GM21515 (cell line): ENCODE data around the gene VEGFB.
"Not testable (repeated sequence)": the region's sequence is repeated elsewhere in the genome, so short reads cannot be mapped to it uniquely, and the experiment has no call there.

Experiments
- ATAC-seq: cut with Tn5 transposase; IDR thresholded peaks from one replicate; pipeline ENCODE4 v1.9.1; 2021; ENCODE audit not compliant: unreplicated experiment

Gene VEGFB

DNA sequence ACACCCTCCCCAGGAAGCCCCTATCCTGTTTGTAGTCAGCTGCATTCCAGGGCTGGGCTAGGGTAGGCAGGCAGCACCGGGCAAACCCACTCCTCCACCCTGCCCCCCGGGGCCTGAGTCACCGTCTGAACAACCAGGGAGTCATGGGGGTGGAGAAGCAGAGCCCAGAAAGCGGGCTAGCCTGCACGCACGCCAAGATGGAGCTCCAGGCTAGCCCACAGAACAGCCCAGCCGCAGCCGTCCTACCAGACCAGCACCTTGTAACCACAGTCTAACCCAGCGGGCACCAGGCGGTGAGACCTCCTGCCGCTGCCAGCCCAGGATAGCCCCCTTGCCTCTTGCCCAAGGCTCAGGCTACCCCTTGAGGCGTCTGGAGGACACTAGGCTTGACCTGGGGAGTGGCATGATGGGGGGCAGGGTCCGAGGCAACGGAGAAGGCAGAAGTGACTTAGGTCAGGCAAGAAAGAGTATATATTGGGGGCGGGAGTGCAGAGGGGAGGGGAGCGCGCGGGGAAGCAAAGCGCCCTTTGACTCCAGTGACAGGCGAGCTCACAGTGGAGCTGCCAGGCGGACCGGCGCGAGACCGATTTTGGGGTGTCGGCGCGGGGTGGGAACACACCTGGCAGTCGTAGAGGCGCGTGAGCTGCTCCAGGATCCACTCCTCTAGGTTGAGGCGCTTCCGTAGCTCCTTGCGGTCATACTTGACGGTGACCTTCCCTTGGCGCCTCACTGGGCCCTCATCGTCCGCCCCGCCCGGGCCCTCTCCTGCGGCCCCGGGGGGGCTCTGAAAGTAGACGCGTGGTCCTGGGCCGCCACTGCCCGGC, 11.6 kb downstream of the VEGFB start:
- ATAC-seq: no peak

DNA sequence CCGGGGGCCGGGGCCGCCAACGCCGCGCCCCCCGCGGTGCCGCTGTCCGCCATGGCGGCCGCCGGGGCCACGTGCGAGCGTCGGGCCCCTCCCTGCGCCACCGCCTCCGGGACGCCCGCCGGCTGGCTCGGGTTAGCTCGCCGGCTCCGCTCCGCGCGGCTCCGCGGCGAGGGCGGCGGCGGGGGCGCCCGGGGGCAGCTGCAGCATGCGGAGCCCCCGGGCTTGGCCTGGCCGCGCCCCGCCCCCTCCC, 12.2 kb downstream of the VEGFB start:
- not testable (repeated sequence) for ATAC-seq

- no peak for ATAC-seq
Observed at GRCh38 chr11:64246871-64247728, 12.7 kb downstream of the VEGFB start, which contains the start of gene PPP1R14B. Gene PPP1R14B, minus strand, starts transcription at chr11:64246943. Its CDS starts 270 bp downstream, at chr11:64246673.

GRCh38 chr11:64247729-64248531, 13.5 kb downstream of the VEGFB start:
- no peak for ATAC-seq

GRCh38 chr11:64248578-64248977, 14.2 kb downstream of the VEGFB start:
- ATAC-seq: no peak

GRCh38 chr11:64249038-64249437, 14.7 kb downstream of the VEGFB start:
- ATAC-seq: no peak

DNA sequence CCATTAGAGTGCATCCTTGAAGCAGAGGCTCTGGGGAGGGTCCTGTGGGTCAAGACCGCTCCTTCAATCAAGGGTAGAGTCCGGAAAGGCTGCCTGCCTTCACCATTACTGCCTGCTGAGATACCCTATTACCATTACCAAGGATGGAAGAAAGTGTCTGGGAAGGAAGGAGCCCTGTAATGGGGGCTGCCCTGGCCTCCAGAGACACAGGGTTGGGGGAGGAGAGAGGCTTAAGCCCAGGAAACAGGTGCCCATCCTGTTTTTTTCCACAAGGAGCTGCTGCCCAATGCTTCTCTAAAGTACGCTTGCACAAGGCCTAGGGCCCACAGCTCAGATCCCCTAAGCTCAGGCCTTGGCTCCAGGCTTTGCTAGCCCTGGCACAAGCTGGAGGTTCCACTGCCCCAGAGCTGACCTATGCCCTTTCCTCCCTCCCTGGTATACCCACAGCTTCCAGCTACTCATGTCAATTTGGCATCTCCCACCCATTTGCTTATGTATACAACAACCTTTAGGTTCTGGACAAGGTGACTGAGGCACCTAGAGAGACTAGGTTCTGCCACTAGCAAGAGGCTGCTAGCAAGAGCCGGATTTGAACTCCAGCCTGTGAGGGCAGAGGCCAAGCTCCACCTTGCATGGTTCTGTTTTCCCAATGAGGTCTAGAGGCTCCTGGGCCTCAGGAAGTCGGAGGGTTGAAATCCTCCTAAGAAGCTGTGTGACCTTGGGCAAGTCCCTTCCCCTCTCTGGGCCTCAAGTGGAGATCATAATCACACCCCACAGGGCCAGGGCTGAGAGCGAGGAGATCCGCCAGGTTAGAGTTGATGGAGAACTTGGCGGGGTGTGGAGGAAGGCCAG, 15.4 kb downstream of the VEGFB start:
- no peak for ATAC-seq

DNA sequence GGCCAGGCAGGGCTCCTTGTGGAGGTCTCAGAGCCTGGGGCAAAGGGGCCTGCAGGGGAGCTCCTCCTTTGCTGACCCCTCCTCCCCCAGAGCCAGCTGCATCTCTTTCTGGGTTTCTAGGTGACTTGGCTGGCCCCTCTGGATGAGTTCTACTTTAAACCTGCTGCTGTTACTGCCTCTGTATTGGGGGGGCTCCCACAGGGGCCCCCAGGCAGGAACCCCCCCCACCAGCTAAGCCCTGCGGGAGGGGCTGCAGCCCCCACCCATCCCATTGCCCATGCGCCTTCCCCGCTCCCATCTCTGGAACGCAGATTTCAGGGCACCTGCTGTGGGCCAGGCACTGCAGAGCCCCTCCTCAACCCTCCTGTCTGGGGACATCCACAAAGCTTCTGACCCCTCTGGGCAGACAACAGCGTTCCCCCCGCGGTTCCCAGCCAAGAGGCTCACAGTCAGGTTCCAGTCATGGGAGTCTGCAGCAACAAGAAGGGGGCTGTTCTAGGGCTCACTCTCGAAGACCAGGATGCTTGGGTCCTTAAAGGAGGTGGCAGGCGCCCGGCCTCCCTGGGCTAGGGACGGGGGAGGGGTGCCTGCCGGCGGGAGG, 16.1 kb downstream of the VEGFB start:
- ATAC-seq: no peak

- ATAC-seq: peak; percentile 35
Observed at GRCh38 chr11:64251016-64251752, 16.8 kb downstream of the VEGFB start, which contains the start of gene PLCB3. Gene PLCB3, plus strand, starts transcription at chr11:64251530. Its CDS starts 120 bp downstream, at chr11:64251650.

DNA sequence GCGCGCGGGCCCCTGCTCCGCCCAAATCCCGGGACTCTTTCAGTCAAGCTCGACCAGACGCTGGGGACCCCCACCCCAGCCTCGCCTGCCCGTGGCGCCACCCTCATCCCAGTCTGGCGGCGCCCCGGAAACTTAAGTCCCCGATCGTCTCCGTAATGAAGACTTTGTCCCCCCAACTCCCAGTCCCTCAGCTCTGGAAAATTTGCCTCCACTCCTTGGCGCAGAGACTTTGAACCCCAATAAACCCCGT, 17.3 kb downstream of the VEGFB start:
- peak; percentile 7 for ATAC-seq

- no peak for ATAC-seq
Observed at GRCh38 chr11:64252003-64252872, 17.9 kb downstream of the VEGFB start.

DNA sequence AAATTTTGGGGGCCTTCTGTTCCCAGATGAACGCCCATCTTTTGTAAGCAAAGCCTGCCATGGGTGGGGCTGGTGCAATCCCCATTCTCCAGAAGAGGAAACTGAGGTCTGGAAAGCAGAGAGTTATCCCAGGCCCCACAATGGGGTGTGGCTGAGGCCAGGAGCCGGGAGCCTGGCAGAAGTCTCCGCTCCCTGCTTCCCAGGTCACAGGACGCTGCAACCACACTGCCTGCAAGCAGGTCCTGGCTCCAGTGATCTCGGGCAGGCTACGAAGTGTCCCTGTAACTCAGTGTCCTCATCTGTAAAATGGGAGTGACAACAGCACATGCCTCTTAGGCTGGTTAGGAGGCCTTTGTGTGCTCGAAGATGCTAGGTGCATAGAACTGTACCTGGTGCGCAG, 18.7 kb downstream of the VEGFB start:
- ATAC-seq: no peak

GRCh38 chr11:64253481-64253880, 19.1 kb downstream of the VEGFB start:
- ATAC-seq: no peak

- no peak for ATAC-seq
Observed at GRCh38 chr11:64254326-64254725, 19.9 kb downstream of the VEGFB start.

DNA sequence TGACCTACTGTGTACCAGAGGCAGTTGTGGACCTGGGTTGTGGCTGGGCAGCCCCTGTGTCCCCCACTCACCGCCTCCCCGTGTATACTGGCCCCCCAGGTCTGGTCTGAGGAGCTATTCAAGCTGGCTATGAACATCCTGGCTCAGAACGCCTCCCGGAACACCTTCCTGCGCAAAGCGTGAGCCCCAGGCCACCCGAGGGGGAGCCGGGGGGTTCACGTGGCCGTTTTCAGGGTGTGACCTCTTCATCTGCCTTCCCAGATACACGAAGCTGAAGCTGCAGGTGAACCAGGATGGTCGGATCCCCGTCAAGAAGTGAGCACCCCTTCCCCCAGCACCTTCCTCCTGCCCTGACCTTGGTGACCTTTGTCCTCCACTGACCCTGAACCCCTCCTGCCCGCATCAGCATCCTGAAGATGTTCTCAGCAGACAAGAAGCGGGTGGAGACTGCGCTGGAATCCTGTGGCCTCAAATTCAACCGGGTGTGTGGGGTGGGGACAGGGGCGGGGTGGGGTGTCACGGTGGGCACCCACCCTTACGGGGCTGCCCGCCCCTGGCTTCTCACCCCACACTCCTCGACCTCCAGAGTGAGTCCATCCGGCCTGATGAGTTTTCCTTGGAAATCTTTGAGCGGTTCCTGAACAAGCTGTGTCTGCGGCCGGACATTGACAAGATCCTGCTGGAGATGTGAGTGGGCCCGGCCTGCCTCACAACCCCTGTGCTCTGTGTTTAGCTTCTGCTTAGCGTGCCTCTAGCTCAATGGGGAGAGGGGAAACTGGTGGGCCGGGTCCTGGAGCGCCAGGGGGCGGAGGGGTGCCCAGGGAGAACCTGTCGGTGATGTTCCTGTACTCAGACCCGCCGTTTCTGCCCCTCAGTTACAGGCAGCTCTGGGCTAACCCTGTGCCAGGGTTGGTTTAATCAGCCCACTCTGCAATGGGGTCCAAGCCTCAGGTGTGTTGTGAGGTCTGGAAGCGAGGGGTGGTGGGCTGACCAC, 21.0 kb downstream of the VEGFB start:
- no peak for ATAC-seq

- no peak for ATAC-seq
Observed at GRCh38 chr11:64256300-64256699, 21.9 kb downstream of the VEGFB start.

DNA sequence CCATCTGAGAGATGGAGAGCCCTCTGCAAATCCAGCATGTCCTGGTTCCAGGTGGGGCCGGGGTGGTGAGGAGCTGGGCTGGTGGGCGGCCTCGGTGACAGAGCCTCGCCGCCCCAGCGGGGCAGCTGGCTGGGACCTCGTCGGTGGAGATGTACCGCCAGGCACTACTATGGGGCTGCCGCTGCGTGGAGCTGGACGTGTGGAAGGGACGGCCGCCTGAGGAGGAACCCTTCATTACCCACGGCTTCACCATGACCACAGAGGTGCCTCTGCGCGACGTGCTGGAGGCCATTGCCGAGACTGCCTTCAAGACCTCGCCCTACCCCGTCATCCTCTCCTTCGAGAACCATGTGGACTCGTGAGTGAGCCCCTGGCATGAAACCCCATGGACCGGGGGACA, 24.0 kb downstream of the VEGFB start:
- no peak for ATAC-seq
